Activated T-cell treated with anti-CD3 and anti-CD28 coated beads for 24 hours (primary cell): ENCODE measurements around the gene TMBIM6.
"Not testable (repeated sequence)": the region's sequence is repeated elsewhere in the genome, so short reads cannot be mapped to it uniquely, and the experiment has no call there.

Experiments used
- DNase-seq: peaks from one replicate; pipeline ENCODE4 v3.0.0-alpha.2; 2020; ENCODE audit warnings: low read depth

Gene TMBIM6, protein sequence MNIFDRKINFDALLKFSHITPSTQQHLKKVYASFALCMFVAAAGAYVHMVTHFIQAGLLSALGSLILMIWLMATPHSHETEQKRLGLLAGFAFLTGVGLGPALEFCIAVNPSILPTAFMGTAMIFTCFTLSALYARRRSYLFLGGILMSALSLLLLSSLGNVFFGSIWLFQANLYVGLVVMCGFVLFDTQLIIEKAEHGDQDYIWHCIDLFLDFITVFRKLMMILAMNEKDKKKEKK

DNA sequence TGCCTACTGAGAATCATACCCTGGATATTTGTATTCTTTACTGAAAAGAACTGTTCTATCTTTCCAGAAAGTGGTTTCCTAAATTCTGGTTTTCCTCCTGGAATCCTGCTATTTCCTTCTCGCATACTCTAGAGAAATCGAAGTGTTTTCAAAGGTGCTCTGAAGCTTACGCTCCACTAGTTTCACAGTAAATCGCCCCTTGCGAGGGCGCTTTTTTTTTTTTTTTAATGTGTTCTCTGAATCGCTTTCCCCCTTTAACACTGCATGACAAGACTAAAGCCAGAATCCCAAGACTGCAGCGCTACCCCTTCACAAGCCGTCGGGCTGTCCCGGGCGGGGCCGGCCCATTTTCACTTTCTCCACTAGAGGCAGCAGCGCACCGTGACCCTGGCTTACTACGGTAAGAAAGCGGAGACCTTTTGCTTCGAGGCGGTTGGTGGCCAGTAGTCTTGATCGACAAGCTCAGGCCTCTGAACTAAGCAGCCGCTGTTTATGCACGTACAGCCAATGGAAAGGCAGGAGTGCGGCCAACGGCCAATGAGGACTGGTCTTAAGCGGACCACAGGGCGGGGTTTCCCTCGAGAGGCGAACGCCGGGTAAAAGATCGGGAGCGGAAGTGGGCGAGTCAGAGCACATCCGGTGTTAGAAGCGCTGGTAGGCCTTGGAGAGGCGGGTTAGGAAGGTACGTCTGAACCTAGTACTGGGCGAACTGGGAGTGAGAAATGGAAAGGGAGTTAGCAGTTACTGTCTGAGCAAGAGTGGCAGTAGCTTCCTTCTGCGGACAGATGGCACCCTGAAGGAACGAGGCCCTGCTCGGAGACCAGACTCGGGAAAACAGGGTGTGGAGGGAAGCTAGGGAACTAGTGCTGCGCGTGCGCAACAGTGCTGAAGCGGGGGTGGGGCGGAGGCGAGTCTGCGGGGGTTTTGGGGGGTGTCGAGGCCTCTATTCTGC, at the start of gene TMBIM6:
Gene TMBIM6, plus strand, starts transcription at position 628 of the 952 bp plus-strand sequence. CDS start 10,937 bp downstream, outside the sequence.
- peak; percentile 97 for DNase-seq

DNA sequence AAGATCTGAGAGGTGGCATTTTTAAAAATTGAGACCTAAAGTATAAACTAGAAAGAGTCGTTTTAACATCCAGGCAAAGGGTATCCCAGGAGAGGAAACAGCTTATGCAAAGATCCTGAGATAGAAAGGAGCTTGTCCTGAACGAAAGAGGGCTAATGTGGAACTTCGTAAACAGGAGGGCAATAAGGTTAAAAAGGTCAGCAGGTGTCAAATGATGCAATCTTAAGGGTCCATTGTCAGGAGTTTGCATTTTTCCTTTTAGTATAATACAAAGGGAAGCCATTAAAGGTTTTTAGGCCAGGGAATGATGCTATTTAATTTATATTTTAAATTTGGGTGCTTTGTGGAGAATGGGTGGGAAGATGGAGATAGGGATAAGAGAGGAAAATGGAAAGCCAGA, 48.5 kb upstream of the TMBIM6 start:
- no peak for DNase-seq

GRCh38 chr12:49693931-49694444, 47.4 kb upstream of the TMBIM6 start:
- no peak for DNase-seq

DNA sequence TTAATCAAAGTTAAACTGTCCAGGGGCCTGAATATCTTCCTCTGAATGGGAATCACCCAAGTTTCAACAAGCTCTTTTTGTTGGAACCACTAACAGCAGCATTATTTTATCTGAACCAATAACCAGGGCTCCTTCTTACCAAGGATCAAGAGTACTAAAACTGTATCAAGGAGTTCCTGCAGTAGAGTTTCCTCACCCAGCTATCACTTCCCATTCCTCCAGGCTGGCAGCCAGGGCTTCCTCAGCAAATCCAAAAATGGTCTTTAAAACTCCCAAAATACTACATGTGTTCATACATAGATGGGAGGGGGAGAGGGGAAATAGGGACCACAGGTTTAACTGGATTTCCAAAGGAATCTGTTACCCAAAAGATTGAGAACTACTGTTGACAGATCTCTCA, 44.6 kb upstream of the TMBIM6 start:
- no peak for DNase-seq

DNA sequence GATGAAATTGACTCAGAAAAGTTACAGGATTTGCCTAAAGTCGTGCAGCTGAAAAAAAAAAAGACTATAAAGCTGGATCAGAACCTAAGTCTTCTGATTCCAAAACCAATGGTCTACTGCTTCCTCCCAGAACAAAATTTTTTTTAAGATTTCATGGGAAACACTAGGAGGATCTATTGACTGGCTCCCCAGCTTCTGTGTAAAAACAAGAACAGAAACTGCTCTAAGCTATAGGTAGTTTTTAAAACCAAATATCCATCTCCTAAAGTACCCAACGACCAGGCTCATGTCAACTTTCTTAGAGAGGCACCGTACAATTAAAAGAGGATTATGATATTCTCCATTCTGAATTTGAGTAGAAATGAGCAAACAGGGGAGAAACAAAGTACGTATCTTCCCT, 43.5 kb upstream of the TMBIM6 start:
- no peak for DNase-seq

- no peak for DNase-seq
Measured at GRCh38 chr12:49698619-49699545, 42.5 kb upstream of the TMBIM6 start.

DNA sequence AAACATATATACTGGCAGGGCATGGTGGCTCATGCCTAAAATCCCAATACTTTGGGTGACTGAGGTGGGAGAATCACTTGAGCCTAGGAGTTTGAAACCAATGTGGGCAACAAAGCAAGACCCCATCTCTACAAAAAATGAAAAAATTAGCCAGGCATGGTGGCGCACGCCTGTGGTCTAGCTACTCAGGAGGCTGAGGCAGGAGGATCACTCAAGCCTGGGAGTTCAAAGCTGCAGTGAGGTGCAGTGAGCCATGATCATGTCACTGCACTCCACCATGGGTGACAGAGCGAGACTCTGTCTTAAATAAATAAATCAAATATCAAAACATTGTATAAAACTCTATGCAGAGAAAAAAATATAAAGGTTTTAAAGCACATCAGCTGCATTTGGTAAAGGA, 39.3 kb upstream of the TMBIM6 start:
- DNase-seq = no peak

DNA sequence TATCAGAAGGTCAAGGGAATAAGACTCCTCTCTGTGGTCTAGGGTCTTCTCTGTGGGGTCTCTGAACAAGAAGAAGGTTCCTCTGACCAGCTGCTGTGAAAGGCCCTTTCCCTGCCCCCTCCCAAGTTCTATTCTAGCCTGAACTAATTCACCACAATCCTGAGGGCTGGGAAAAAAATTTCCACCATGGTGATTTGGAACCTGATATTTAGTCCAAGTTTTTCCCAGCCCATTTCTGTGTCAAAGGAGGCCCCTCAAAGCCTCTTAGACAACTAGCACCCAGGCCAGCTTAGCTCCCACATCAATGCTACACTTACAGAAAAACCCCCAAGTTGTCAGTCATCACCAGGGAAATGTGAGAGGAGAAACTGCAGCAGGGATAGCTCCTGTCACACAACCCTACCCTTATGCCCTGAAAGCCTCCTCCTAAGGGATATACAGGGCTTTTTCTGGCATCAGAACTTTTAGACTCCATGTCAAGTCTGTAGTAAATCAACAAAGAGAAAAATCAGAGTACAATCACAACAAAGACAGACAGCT, 38.6 kb upstream of the TMBIM6 start:
- no peak for DNase-seq

- DNase-seq = peak; percentile 55
Measured at GRCh38 chr12:49703647-49704137, 37.7 kb upstream of the TMBIM6 start.

DNA sequence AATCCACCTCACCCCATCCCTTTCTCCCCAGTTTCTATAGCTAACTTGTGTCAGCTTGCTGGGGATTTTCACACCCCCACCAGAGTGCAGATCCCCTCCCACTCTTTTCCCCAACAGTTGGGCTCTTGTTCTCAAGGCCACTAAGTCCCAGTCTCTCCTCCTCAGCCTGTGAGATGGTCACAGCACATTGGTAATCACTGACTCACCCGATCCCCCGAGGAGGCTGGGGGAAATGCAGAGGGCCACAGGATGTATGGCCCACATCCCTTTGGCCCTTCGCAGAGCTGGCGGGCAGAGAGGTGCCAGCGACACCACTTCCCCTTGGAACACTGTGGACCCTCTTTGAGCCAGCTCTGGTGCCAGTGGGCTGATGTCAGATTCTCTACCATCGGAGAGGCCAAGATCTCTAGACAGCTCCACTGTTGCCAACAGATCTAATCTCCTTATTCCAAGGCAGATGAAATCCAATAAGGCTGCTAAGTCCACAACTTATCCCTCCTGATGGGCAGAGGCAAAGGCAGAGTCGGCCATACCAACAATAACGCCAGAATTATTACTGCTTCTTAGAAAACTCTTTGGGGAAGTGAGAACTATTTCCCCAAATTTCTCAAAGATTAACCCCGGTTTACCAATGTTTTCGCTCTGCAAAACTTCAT, 35.8 kb upstream of the TMBIM6 start:
- no peak for DNase-seq

GRCh38 chr12:49706351-49707127, 34.8 kb upstream of the TMBIM6 start:
- DNase-seq = no peak

DNA sequence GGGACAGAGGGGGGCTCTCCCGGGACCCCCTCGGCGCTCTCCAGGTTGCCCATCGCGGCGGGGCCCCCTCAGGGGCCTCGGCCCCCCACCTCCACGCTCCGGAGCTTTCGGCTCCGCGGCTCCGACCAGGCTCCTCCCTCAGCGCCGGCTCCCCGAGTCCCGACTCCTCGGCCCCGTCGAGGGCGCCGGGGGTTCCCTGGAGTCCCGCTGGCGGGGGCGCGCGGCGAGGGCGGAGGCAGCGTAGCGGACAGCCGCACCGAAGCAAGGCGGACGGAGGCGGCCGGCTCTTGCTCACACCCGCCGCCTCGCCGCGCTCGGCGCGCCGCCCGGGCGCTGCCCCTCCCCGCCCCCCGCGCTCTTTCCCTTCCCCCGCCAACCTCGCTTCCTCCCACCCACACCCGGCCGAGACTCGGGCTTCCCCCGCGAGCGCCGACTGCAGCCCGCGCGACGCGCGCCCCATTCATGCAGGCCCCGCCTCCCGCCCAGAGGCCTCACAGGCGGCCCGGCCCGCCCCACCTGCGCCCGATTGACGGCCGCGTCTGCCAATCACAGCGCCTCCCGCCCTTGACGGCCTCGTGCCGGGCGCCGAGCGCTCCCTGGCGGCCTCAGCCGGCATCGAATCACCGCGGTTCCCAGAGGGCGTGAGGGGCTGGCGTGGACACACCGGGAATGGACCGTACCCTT, 34.1 kb upstream of the TMBIM6 start, which contains the start of gene FMNL3:
Gene FMNL3, minus strand, starts transcription at position 278 of the 684 bp plus-strand sequence. Its CDS starts 225 bp downstream, at position 53.
- peak; percentile 98 for DNase-seq

- DNase-seq = no peak
Measured at GRCh38 chr12:49707812-49708147, 33.6 kb upstream of the TMBIM6 start.

GRCh38 chr12:49708851-49709250, 32.5 kb upstream of the TMBIM6 start:
- no peak for DNase-seq

GRCh38 chr12:49713952-49714351, 27.4 kb upstream of the TMBIM6 start:
- not testable (repeated sequence) for DNase-seq

DNA sequence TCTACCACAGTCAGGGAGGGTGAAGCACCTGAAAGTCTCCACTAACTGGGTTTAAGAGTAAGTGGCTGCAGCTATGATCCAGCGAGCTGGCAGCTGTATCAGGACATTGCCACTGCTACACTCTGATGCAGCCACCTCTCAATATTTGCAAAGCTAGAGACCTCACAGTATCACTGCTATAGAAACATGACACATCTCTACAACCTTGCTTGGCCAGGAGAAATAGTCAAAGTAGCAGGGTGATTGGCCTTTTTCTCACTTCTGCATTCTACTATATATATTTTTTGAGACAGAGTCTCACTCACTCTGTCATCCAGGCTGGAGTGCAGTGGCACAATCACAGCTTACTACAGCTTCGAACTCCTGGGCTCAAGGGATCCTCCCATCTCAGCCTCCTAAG, 24.8 kb upstream of the TMBIM6 start:
- DNase-seq = no peak

DNA sequence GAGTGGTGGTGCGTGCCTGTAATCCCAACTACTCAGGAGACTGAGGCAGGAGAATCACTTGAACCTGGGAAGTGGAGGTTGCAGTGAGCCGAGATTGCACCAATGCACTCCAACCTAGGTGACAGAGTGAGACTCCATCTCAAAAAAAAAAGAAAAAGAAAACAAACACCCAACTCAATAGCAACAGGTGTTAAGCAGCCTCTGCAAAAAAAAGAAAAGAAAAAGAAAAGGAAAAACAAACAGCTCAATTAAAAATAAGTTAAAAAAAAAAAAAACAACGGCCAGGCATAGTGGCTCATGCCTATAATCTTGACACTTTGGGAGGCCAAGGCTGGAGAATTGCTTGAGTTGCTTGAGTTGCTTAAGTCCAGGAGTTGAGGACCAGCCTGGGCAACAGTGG, 23.6 kb upstream of the TMBIM6 start:
- not testable (repeated sequence) for DNase-seq

DNA sequence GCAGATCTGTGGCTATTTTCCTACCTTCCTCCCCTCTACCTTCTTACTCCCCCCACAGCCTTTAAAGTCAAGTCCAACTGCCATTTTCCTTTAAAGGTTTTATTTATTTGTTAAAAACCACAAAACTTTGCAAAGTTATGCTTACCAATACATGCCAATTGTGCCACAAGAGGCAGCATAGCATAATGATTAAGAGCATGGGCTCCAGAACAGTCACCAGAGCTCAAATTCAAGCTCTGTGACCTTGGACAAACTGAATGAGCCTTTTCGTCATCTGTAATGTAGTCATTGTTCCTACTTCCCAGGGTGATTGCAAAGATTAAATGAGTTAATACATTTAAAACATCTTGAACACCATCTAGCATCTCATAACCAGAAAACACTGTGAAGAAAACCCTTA, 21.1 kb upstream of the TMBIM6 start:
- no peak for DNase-seq

GRCh38 chr12:49721355-49721754, 20.0 kb upstream of the TMBIM6 start:
- DNase-seq = not testable (repeated sequence)
